HCT116 (cell line): ENCODE results near the gene SCN1A. TPM values are rescaled to one million over a fixed set of nuclear protein-coding genes. Genes with fewer than 3 reads are reported as not detected.

Source experiments
- ATAC-seq: fragments of 200-7000 bp; cut with Tn5 transposase; 2 replicates; pipeline ENCODE4 v1.9.1; 2020; ENCODE audit warnings: mild to moderate bottlenecking, moderate library complexity
- BruUV-seq: library from RNA; stranded (reverse); fragments of 400-500 nt; replicated peaks from 2 replicates; lab custom pipeline; 2021; lab: Mats Ljungman, UMichigan
- CTCF ChIA-PET: fragments of 300-600 bp; sonication (Branson Sonifier 250); formaldehyde crosslinking; loops from one replicate; lab custom pipeline; 2021; ENCODE audit warnings: antibody characterized with exemption; lab: Charles Lee
- POLR2A ChIA-PET: fragments of 300-600, 350-600 bp; sonication (Branson Sonifier 250); formaldehyde crosslinking; loops from one replicate; lab custom pipeline; 2021; ENCODE audit warnings: antibody characterized with exemption; lab: Charles Lee
- RAD21 ChIA-PET, 2 experiments: fragments of 300-600 bp; sonication (Branson Sonifier 250); formaldehyde crosslinking; loops; one replicate each; lab custom pipeline; 2023; ENCODE audit warnings: low total read pairs in 2 of 2; ENCODE audit not compliant: uncharacterized antibody in 2 of 2, unreplicated experiment in 2 of 2, low non-redundant PET in 1 of 2; lab: Charles Lee
- DNase-seq: peaks from one replicate; pipeline ENCODE4 v3.0.0-alpha.2; 2010; ENCODE audit warnings: low read depth, low spot score
- H2AFZ ChIP-seq: fragments of 200-600 bp; shearing (Covaris generic), sonication (generic); 2 replicates; pipeline ENCODE4 v1.6.1; 2017; ENCODE audit warnings: low read depth, mixed run types, mixed read lengths, antibody characterized with exemption, low read length; ENCODE audit not compliant: poor library complexity, severe bottlenecking
- H3K27ac ChIP-seq: 2 replicates; pipeline ENCODE4 v1.5.1; 2012; ENCODE audit warnings: low read depth, low read length
- H3K27me3 ChIP-seq: fragments of 200-600 bp; sonication (generic); 2 replicates; pipeline ENCODE4 v1.6.1; 2016; ENCODE audit warnings: mixed run types, low read length, mixed read lengths; ENCODE audit not compliant: insufficient read depth
- H3K36me3 ChIP-seq, 2 experiments: fragments of 200-500 bp in 1 of 2; fragments of 200-600 bp in 1 of 2; sonication (Bioruptor generic) in 1 of 2; sonication (generic) in 1 of 2; 2 replicates each; pipeline versions ENCODE4 v1.5.1 to v1.6.1; 2014 to 2016; ENCODE audit warnings: low read length in 2 of 2, inconsistent platforms in 1 of 2, mixed read lengths in 1 of 2, mixed run types in 1 of 2; ENCODE audit not compliant: insufficient read depth in 2 of 2, control insufficient read depth in 1 of 2
- H3K4me1 ChIP-seq, 2 experiments: fragments of 200-600 bp in 1 of 2; sonication (generic) in 1 of 2; 2 replicates each; pipeline versions ENCODE4 v1.5.1 to v1.6.1; 2012 to 2017; ENCODE audit warnings: low read length in 2 of 2, inconsistent platforms in 1 of 2, mild to moderate bottlenecking in 1 of 2, mixed read lengths in 1 of 2, mixed run types in 1 of 2, moderate library complexity in 1 of 2; ENCODE audit not compliant: insufficient read depth in 2 of 2, control insufficient read depth in 1 of 2
- H3K4me2 ChIP-seq: fragments of 200-600 bp; sonication (generic); 2 replicates; pipeline ENCODE4 v1.6.1; 2017; ENCODE audit warnings: mixed run types, low read length, mixed read lengths
- H3K4me3 ChIP-seq, 2 experiments: fragments of 200-600 bp in 1 of 2; sonication (generic) in 1 of 2; replicated peaks in 1 of 2; 2 replicates each; pipeline ENCODE4 v1.5.1; 2011 to 2016; ENCODE audit warnings: low read length in 2 of 2, control low read depth in 1 of 2, low read depth in 1 of 2, mild to moderate bottlenecking in 1 of 2, mixed read lengths in 1 of 2, mixed run types in 1 of 2
- H3K79me2 ChIP-seq: fragments of 200-600 bp; sonication (generic); 2 replicates; pipeline ENCODE4 v1.6.1; 2017; ENCODE audit warnings: mild to moderate bottlenecking, mixed run types, low read length, moderate library complexity, mixed read lengths; ENCODE audit not compliant: insufficient read depth
- H3K9ac ChIP-seq: fragments of 200-600 bp; sonication (generic); 2 replicates; pipeline ENCODE4 v1.6.1; 2016; ENCODE audit warnings: low read length, mixed read lengths
- H3K9me2 ChIP-seq: fragments of 200-600 bp; sonication (generic), shearing (Covaris generic); 2 replicates; pipeline ENCODE4 v1.6.1; 2017; ENCODE audit warnings: mixed run types, mild to moderate bottlenecking, moderate library complexity; ENCODE audit not compliant: insufficient read depth
- H3K9me3 ChIP-seq, 2 experiments: fragments of 200-500 bp in 1 of 2; fragments of 200-600 bp in 1 of 2; sonication (Bioruptor generic) in 1 of 2; sonication (generic) in 1 of 2; 2 replicates each; pipeline ENCODE4 v1.6.1; 2014 to 2017; ENCODE audit warnings: low read length in 2 of 2, mixed read lengths in 2 of 2, inconsistent platforms in 1 of 2, low read depth in 1 of 2, mild to moderate bottlenecking in 1 of 2, mixed run types in 1 of 2, moderate library complexity in 1 of 2; ENCODE audit not compliant: control insufficient read depth in 1 of 2, insufficient read depth in 1 of 2
- H4K20me1 ChIP-seq: fragments of 200-600 bp; sonication (generic), shearing (Covaris generic); 2 replicates; pipeline ENCODE4 v1.6.1; 2017; ENCODE audit warnings: mixed run types, mild to moderate bottlenecking, moderate library complexity; ENCODE audit not compliant: insufficient read depth
- ATF3 ChIP-seq: IDR thresholded peaks from 2 replicates; pipeline ENCODE4 v1.6.1; 2012
- CEBPB ChIP-seq: IDR thresholded peaks from 2 replicates; pipeline ENCODE4 v1.6.1; 2012; ENCODE audit warnings: low read depth
- EGR1 ChIP-seq: IDR thresholded peaks from 2 replicates; pipeline ENCODE4 v1.6.1; 2012; ENCODE audit warnings: low read depth
- ELF1 ChIP-seq: IDR thresholded peaks from 2 replicates; pipeline ENCODE4 v1.6.1; 2012; ENCODE audit warnings: low read depth, borderline replicate concordance
- EZH2 ChIP-seq: fragments of 200-600 bp; sonication (generic); IDR thresholded peaks from 2 replicates; pipeline ENCODE4 v1.6.1; 2017; ENCODE audit warnings: antibody characterized with exemption, mixed run types
- EZH2phosphoT487 ChIP-seq: fragments of 200-600 bp; IDR thresholded peaks from 2 replicates; pipeline ENCODE4 v1.6.1; 2018; ENCODE audit warnings: antibody characterized with exemption, borderline replicate concordance
- JUND ChIP-seq: IDR thresholded peaks from 2 replicates; pipeline ENCODE4 v1.6.1; 2012
- MAX ChIP-seq: IDR thresholded peaks from 2 replicates; pipeline ENCODE4 v1.6.1; 2012
- POLR2A ChIP-seq: IDR thresholded peaks from 2 replicates; pipeline ENCODE4 v1.7.0; 2011; ENCODE audit warnings: borderline replicate concordance; ENCODE audit not compliant: insufficient read depth, insufficient read length; ENCODE audit errors: extremely low read depth
- POLR2AphosphoS5 ChIP-seq: IDR thresholded peaks from 2 replicates; pipeline ENCODE4 v1.6.1; 2011; ENCODE audit warnings: mild to moderate bottlenecking, low read depth, low read length, moderate library complexity
- RAD21 ChIP-seq: IDR thresholded peaks from 2 replicates; pipeline ENCODE4 v1.6.1; 2012; ENCODE audit warnings: low read depth, mild to moderate bottlenecking
- REST ChIP-seq: IDR thresholded peaks from 2 replicates; pipeline ENCODE4 v1.6.1; 2012; ENCODE audit warnings: low read depth
- SIN3A ChIP-seq: IDR thresholded peaks from 2 replicates; pipeline ENCODE4 v1.6.1; 2012; ENCODE audit warnings: low read depth
- SP1 ChIP-seq: IDR thresholded peaks from 2 replicates; pipeline ENCODE4 v1.6.1; 2012; ENCODE audit warnings: low read depth
- TCF7L2 ChIP-seq: IDR thresholded peaks from 2 replicates; pipeline ENCODE4 v1.7.0; 2011; ENCODE audit warnings: borderline replicate concordance, inconsistent platforms; ENCODE audit not compliant: insufficient read depth, insufficient read length; ENCODE audit errors: extremely low read depth
- YY1 ChIP-seq: IDR thresholded peaks from 2 replicates; pipeline ENCODE4 v1.6.1; 2011; ENCODE audit warnings: low read length, low read depth, moderate library complexity, mild to moderate bottlenecking; ENCODE audit not compliant: insufficient replicate concordance; ENCODE audit errors: extremely low read depth
- ZBTB33 ChIP-seq: IDR thresholded peaks from 2 replicates; pipeline ENCODE4 v1.6.1; 2011; ENCODE audit warnings: mild to moderate bottlenecking, low read length, moderate library complexity; ENCODE audit not compliant: insufficient replicate concordance; ENCODE audit errors: extremely low read depth
- ZFX ChIP-seq: fragments of 450-650 bp; IDR thresholded peaks from 2 replicates; pipeline ENCODE4 v1.6.1; 2017
- ZNF274 ChIP-seq: fragments of 200-500 bp; sonication (Bioruptor generic); IDR thresholded peaks from 2 replicates; pipeline ENCODE4 v1.6.1; 2014; ENCODE audit warnings: mild to moderate bottlenecking, low read depth, low read length, inconsistent platforms
- intact Hi-C: fragments of 100-400 bp; cut with micrococcal nuclease; formaldehyde crosslinking; loops from 2 replicates; pipeline ENCODE4 v1.10.0; 2022
- total RNA-seq: library from RNA; stranded (reverse); gene quantifications from one replicate; pipeline ENCODE4 v1.2.1, GENCODE V29; 2021; ENCODE audit not compliant: unreplicated experiment

The SCN1A gene
- total RNA-seq, 1 experiment from 2014 or later: not detected

- TF ChIP-seq EZH2phosphoT487 (no peak), POLR2AphosphoS5 (no peak), ATF3 (no peak), ZNF274 (no peak), YY1 (no peak), SIN3A (no peak), ZFX (no peak), TCF7L2 (no peak), JUND (no peak), CEBPB (no peak), MAX (no peak), POLR2A (no peak), EGR1 (no peak), EZH2 (no peak), ZBTB33 (no peak), RAD21 (no peak), ELF1 (no peak), SP1 (no peak), REST (no peak)
Measured at GRCh38 chr2:166084301-166084700, 43.5 kb downstream of the SCN1A start.

More at GRCh38 chr2:166084301-166084700, 43.5 kb downstream of the SCN1A start:
- CTCF ChIA-PET: no interaction called here
- H3K4me2 ChIP-seq: no peak overlapping the region
- ATAC-seq (no peak), DNase-seq (no peak)
- intact Hi-C loops: no loop called here
- no peak overlapping the region for H3K27ac ChIP-seq
- H3K4me3 ChIP-seq: no peak overlapping the region
- no peaks in the 10 kb centered on the region for H3K9me2 ChIP-seq
- BruUV-seq: no TSS peak
- H4K20me1 ChIP-seq: no peaks in the 10 kb centered on the region
- H3K9me3 ChIP-seq: no peaks in the 10 kb centered on the region
- no peaks in the 10 kb centered on the region for H3K79me2 ChIP-seq
- H2AFZ ChIP-seq: no peak overlapping the region
- H3K4me1 ChIP-seq: no peaks in the 10 kb centered on the region
- H3K36me3 ChIP-seq: no peaks in the 10 kb centered on the region
- no peak overlapping the region for H3K9ac ChIP-seq
- peaks cover 21% of the 10 kb centered on the region for H3K27me3 ChIP-seq
- POLR2A ChIA-PET: no interaction called here
- RAD21 ChIA-PET: interaction anchor here in 1 of 2 experiments (0.7 kb wide), 1 partner anchor 1286 kb away, joined by 7 read pairs; no protein-coding TSS in a partner anchor
